HepG2 (cell line): ENCODE data around the gene KDM1B. TPM values are rescaled to one million over a fixed set of nuclear protein-coding genes. Genes with fewer than 3 reads are reported as not detected.

ENCODE experiments used
- ATF4 ChIP-seq, 2 experiments: fragments of 450-650 bp in 1 of 2; sonication (generic) in 1 of 2; formaldehyde crosslinking; IDR thresholded peaks; 2 replicates each; pipeline versions ENCODE4 v1.5.0 to v1.8.0; 2020 to 2022; ENCODE audit warnings: mild to moderate bottlenecking in 1 of 2, missing genetic modification reagents in 1 of 2
- BCL3 ChIP-seq: sonication (generic); formaldehyde crosslinking; IDR thresholded peaks from 2 replicates; pipeline ENCODE4 v1.5.1; 2020; ENCODE audit warnings: mild to moderate bottlenecking, missing genetic modification reagents, moderate library complexity
- HIC2 ChIP-seq: sonication (generic); formaldehyde crosslinking; IDR thresholded peaks from 2 replicates; pipeline ENCODE4 v1.9.0; 2022; ENCODE audit warnings: low read depth, missing genetic modification reagents
- MLX ChIP-seq: IDR thresholded peaks from 2 replicates; pipeline ENCODE4 v1.6.1; 2016
- PTBP1 ChIP-seq: fragments of 200-400 bp; formaldehyde crosslinking; IDR thresholded peaks from 2 replicates; pipeline ENCODE4 v1.6.1; 2018; ENCODE audit warnings: low read length, low read depth; ENCODE audit not compliant: poor library complexity, severe bottlenecking
- WIZ ChIP-seq: sonication (generic); formaldehyde crosslinking; IDR thresholded peaks from 2 replicates; pipeline ENCODE4 v1.5.1; 2020; ENCODE audit warnings: mild to moderate bottlenecking, missing genetic modification reagents
- ZBTB3 ChIP-seq: sonication (generic); formaldehyde crosslinking; IDR thresholded peaks from 2 replicates; pipeline ENCODE4 v1.4.0; 2020; ENCODE audit warnings: low read depth, mild to moderate bottlenecking, moderate library complexity, missing genetic modification reagents, borderline replicate concordance
- ZBTB40 ChIP-seq, 2 experiments: fragments of 450-650 bp in 1 of 2; sonication (generic) in 1 of 2; formaldehyde crosslinking in 1 of 2; IDR thresholded peaks; 2 replicates each; pipeline versions ENCODE4 v1.6.1 to v1.8.0; 2016 to 2022; ENCODE audit warnings: antibody characterized with exemption in 1 of 2, mild to moderate bottlenecking in 1 of 2, missing genetic modification reagents in 1 of 2
- ZNF564 ChIP-seq: sonication (generic); formaldehyde crosslinking; IDR thresholded peaks from 2 replicates; pipeline ENCODE4 v1.8.1; 2023; ENCODE audit warnings: mild to moderate bottlenecking, missing genetic modification reagents
- ZNF577 ChIP-seq: sonication (generic); formaldehyde crosslinking; IDR thresholded peaks from 2 replicates; pipeline ENCODE4 v1.4.0; 2020; ENCODE audit warnings: mild to moderate bottlenecking, low read depth, missing genetic modification reagents, borderline replicate concordance
- ZNF724P ChIP-seq: sonication (generic); formaldehyde crosslinking; IDR thresholded peaks from 2 replicates; pipeline ENCODE4 v1.8.0; 2022; ENCODE audit warnings: missing genetic modification reagents, borderline replicate concordance
- ZNF788 ChIP-seq: sonication (generic); formaldehyde crosslinking; IDR thresholded peaks from 2 replicates; pipeline ENCODE4 v1.5.0; 2020; ENCODE audit warnings: mild to moderate bottlenecking, missing genetic modification reagents, borderline replicate concordance
- polyA plus RNA-seq, 8 experiments: library from polyadenylated mRNA; depleted of rRNA in 3 of 8; stranded (reverse) in 7 of 8; unstranded in 1 of 8; fragments of >200 nt; fragmentation: Illumina TruSeq in 4 of 8; extraction: Trizol in 4 of 8; gene quantifications; 2 replicates each; pipeline versions ENCODE4 v1.2.1 to v1.2.3, GENCODE V29; 2011 to 2016; ENCODE audit warnings: low read depth in 4 of 8, missing spikeins in 1 of 8, mixed read lengths in 1 of 8; ENCODE audit not compliant: insufficient read depth in 1 of 8
- total RNA-seq, 5 experiments: library from RNA; depleted of rRNA; stranded (reverse); fragments of >200 nt; fragmentation: Illumina TruSeq; extraction: Trizol; gene quantifications; 2 replicates each; pipeline ENCODE4 v1.2.3, GENCODE V29; 2016; ENCODE audit warnings: low read depth in 1 of 5

The KDM1B gene
- total and polyA plus RNA-seq, 2 of the 13 experiments (the other 11 are each of a cell fraction or from before 2014, with no cell fraction given) = 9.8 to 13.2 TPM

GRCh38 chr6:18122128-18123093, 32.8 kb upstream of the KDM1B start, which contains the start of gene NHLRC1 (continued):
- TF ChIP-seq ZBTB40 (IDR thresholded peaks at IDR 0.05) (no peak), ZBTB40 (CRISPR knock-in tag; IDR thresholded peaks at IDR 0.05) (peak; percentile 89), ZNF724P (peak; percentile 98; the same call in 1 of the 2 replicates), MLX (CRISPR knock-in tag) (peak; percentile 87), BCL3 (CRISPR knock-in tag) (peak; percentile 98; the same call in 1 of the 2 replicates), ZNF564 (CRISPR knock-in tag) (peak; percentile 90; the same call in 1 of the 2 replicates), HIC2 (peak; percentile 81; the same call in 1 of the 2 replicates), ZNF577 (CRISPR knock-in tag) (0 out of 2 replicates have a peak, but pooled peaks have one; percentile 56), ZNF788 (peak; percentile 99), ZBTB3 (peak; percentile 64; the same call in 1 of the 2 replicates), ATF4 (CRISPR knock-in tag; IDR thresholded peaks at IDR 0.05) (peak in 1 of 2 experiments; percentile 84; a peak in 2 of 4 replicates), PTBP1 (no peak), WIZ (CRISPR knock-in tag) (peak; percentile 92)
